RPMI7951 (cell line): Measurements from ENCODE around the gene NLRP7. TPM values are rescaled to one million over a fixed set of nuclear protein-coding genes. Genes with fewer than 3 reads are reported as not detected.
"Not testable (repeated sequence)": the region's sequence is repeated elsewhere in the genome, so short reads cannot be mapped to it uniquely, and the experiment has no call there.

ENCODE experiments used
- DNase-seq: peaks from one replicate; pipeline ENCODE4 v3.0.0-alpha.2; 2012; ENCODE audit warnings: low read depth
- total RNA-seq: library from RNA; depleted of rRNA; stranded (reverse); fragments of >200 nt; shearing (Covaris generic); gene quantifications from 2 replicates; pipeline ENCODE4 v1.2.3, GENCODE V29; 2014

The NLRP7 gene
- total RNA-seq, 1 experiment from 2014 or later, result not detected

DNA sequence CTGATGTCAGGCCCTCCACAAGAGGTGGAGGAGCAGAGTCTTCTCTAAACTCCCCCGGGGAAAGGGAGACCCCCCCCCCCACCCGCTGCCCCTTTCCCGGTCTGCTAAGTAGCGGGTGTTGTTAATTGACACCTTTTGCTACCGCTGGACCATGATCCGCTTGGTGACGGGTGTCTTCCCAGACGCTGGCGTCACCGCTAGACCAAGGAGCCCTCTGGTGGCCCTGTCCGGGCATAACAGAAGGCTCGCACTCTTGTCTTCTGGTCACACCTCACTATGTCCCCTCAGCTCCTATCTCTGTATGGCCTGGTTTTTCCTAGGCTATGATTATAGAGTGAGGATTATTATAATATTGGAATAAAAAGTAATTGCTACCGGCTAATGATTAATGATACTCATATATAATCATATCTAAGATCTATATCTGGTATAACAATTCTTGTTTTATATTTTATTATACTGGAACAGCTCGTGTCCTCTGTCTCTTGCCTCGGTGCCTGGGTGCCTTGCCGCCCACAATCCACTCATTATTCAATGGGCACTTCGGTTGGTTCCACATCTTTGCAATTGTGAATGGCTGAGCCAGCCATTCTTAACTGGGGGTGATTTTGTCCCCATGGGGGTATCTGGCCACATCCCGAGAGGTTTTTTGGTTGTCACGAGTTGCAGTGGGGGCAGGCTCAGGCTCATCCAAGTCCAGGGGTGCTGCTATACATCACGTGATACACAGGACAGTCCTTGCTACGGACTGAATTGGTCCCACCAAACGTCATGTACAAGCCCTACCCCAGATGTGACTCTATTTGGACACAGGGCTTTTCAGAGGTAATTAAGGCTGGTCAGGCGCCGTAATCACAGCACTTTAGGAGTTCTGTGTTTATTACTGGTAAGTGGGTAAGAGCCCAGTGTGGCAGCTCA lies 27.4 kb downstream of the NLRP7 start:
- not testable (repeated sequence) for DNase-seq

DNA sequence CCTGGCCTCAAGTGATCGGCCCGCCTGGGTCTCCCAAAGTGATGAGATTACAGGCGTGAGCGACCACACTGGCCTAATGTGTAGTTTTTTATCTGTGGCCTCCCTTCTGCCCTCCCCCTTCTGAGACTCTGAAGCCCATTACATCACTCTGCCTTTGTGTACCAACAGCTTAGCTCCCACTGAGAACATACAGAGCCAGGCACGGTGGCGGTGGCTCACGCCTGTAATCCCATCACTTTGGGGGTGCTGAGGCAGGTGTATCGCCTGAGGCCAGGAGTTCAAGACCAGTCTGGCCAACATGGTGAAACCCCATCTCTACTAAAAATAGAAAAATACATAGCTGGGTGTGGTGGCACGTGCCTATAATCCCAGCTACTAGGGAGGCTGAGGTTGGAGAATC lies 28.8 kb downstream of the NLRP7 start:
- no peak for DNase-seq

GRCh38 chr19:54916822-54917221 lies 30.5 kb downstream of the NLRP7 start:
- DNase-seq, result no peak

DNA sequence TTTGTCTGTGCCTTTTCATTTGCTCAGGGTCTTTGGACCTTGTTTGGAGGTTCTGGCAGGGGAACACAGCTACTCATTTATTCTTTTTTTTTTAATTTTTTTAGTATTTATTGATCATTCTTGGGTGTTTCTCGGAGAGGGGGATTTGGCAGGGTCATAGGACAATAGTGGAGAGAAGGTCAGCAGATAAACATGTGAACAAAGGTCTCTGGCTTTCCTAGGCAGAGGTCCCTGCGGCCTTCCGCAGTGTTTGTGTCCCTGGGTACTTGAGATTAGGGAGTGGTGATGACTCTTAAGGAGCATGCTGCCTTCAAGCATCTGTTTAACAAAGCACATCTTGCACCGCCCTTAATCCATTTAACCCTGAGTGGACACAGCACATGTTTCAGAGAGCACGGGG lies 39.4 kb downstream of the NLRP7 start:
- DNase-seq, result not testable (repeated sequence)

GRCh38 chr19:54906819-54907218 lies 40.5 kb downstream of the NLRP7 start:
- DNase-seq, result no peak

DNA sequence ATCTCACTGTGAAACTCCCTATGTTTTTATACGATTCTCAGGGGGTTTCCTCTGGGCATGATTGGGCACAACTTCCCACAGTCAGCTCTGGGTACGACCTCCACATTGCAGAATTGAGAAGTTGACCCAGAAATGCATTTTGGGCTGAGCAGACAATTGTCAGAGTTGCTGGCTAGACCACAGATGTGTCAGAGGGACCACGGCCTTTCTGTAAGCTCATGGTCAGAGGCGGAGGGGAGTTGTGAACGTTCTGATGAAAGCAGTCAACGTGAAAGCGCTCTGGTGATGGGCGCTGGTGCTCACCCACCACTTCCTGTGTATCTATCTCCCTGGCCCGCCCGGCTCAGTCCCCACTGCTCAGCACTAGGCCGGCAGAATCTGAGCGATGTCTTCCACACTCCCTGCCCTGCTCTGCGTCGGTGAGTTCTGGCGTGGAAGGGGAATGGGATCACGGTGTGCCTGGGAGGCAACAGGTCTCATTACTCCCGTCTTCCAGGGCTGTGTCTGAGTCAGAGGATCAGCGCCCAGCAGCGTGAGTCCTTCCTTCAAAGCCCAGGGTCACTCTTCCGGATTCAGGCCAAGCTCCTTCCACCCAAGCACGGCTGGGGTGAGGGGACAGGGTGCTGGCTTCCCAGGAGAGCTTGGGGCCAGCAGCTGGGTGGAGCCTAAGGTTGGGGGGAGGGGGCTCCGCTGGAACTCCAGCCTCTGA lies 41.4 kb downstream of the NLRP7 start, which contains the start of gene NCR1:
TSS of gene NCR1 (plus strand) at position 346 of the 709 bp plus-strand sequence. CDS start at position 386, 40 bp downstream.
- DNase-seq, result no peak

DNA sequence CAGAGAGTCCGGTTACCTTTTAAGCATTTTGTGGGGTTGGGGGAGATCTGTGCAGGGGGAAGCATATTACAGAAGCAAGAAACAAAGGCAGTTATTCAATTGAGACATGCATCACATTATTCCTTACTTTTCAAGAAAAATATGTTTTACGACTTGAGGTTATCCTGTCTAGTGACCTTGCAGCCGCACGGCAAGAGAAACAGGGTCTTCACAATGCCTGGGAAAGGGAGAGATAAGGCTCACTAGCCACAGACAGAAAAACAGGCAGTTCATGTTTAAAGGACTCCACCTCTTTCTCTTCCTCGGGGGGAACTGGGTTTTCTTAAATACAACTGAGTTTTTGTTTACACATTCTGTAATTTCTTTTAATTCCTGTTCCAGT lies 41.9 kb downstream of the NLRP7 start:
- no peak for DNase-seq

GRCh38 chr19:54904261-54904660 lies 43.1 kb downstream of the NLRP7 start:
- DNase-seq, result not testable (repeated sequence)

DNA sequence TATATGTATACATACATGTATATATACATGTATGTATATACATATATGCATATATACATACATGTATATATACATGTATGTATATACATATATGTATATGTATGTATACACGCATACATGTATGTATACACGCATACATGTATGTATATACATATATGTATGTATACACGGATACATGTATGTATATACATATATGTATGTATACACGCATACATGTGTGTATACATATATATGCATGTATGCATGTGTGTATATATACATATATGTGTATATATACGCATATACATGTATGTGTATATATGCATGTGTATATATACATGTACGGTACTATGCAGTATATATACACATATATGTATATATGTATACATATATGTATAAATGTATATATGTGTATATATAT lies 44.0 kb downstream of the NLRP7 start:
- DNase-seq, result no peak

DNA sequence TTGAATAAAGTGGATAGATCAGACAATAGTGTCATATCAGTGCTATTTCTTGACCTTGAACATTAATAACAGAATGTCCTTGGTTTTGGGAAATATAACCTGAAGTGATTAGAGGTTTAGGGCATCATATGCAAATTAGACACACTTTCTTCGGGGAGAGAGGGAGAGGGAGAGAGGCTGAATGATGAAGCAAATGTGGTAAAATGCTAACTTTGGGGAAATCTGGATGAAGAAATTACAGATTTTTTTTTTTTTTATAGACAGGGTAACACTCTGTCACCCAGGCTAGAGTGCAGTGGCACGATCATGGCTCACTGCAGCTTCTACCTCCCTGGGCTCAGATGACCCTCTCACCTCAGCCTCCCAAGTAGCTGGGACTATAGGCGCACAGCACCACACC lies 45.3 kb downstream of the NLRP7 start:
- no peak for DNase-seq

DNA sequence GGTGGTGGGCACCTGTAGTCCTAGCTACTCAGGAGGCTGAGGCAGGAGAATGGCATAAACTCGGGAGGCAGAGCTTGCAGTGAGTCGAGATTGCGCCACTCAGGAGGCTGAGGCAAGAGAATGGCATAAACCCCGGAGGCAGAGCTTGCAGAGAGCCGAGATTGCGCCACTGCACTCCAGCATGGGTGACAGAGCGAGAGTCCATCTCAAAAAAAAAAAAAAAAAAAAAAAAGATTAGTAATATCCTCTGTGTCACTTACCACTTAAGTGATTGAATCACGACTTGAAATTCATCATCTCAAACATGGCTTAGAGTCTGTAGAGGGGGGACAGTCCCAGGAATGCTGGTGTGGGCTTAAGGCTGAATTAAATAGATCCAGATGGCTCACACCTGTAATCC lies 46.2 kb downstream of the NLRP7 start:
- peak; percentile 40 for DNase-seq

- DNase-seq, result not testable (repeated sequence)
Observed at GRCh38 chr19:54899646-54900045, 47.7 kb downstream of the NLRP7 start.

GRCh38 chr19:54898685-54899084 lies 48.6 kb downstream of the NLRP7 start:
- DNase-seq, result not testable (repeated sequence)

GRCh38 chr19:54896036-54896435 lies 51.3 kb downstream of the NLRP7 start:
- no peak for DNase-seq

GRCh38 chr19:54894106-54894505 lies 53.2 kb downstream of the NLRP7 start:
- DNase-seq, result not testable (repeated sequence)

- DNase-seq, result peak; percentile 26
Observed at GRCh38 chr19:54893406-54893805, 53.9 kb downstream of the NLRP7 start.

- no peak for DNase-seq
Observed at GRCh38 chr19:54889566-54889965, 57.8 kb downstream of the NLRP7 start.

DNA sequence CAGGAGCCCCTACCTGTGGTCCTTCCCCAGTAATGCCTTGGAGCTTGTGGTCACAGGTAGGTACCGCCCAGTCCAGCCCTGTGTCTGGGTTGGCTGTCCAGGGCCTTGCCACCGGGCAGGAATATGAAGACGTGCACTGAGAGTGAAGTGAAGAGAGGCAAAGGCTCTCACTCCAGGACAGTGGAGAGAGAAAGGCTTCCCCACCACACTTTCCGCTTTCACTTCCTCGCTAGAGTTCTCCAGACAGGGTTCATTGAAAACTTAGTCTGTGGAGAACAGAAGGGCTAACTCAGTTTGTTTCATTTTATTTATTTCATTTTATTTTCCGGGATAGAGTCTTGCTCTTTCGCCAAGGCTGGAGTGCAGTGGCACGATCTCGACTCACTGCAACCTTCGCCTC lies 59.1 kb downstream of the NLRP7 start:
- DNase-seq, result no peak

DNA sequence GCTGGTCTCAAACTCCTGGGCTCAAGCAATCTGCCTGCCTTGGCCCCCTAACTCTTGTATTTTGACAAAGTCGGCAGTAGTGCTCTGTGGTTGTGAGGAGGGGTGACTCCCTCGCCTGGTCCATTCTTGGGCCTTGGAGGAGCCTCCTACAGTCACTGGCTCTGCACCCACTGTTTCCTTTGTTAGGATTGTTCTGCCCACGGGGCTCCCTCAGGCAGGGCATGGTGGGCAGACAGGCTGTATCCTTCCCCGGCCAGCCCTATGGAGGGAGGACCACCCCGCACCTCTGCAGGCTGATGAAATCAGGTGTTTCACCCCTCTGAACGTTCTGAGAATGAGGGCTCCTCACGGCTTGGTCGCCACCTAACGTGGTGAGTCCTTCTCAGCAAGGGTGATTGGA lies 64.1 kb downstream of the NLRP7 start:
- DNase-seq, result no peak

DNA sequence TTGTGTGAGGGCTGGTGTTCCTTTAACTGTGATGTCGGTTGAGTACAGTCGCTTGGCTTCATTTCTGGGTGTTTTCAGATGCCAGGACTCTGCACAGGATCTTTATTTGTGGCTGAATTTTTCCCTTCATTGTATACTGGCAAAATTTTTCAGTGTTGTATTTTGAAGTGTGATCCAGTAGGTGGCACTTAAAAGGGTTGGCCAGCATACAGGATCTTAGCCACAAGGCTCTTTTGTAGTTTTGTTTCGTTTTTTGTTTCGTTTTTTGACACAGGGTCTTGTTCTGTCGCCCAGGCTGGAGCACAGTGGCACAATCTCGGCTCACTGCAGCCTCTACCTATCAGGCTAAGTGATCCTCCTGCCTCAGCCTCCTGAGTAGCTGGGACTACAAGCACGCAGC lies 64.6 kb downstream of the NLRP7 start:
- DNase-seq, result peak; percentile 48

- no peak for DNase-seq
Observed at GRCh38 chr19:54881884-54882283, 65.4 kb downstream of the NLRP7 start.

- DNase-seq, result no peak
Observed at GRCh38 chr19:54877471-54877870, 69.9 kb downstream of the NLRP7 start.

DNA sequence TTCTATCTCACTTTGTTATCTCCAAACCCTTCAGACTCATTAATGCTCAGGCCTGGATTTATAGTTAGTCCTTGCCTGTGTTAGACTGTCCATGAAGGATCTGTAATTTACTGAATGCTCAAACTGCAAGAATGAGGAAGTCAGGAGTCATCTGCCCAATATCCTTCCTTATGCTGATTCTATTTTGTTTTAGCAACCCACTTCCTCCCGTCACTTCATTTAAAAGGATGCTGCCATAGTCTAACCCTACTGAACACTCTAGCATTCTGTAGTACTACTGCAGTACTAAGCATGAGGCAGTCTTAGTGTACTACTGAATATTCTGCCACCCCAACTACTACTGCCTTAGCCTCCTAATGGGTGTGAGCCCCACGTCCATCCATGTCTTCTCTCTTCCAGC lies 71.8 kb downstream of the NLRP7 start:
- no peak for DNase-seq
